ENCODE measurements around the gene EDEM3.

- TF ChIP-seq CTCF (IDR thresholded peaks at IDR 0.05) (no peak), POLR2A (IDR thresholded peaks at IDR 0.05) (no peak), POLR2AphosphoS5 (IDR thresholded peaks at IDR 0.05) (no peak), EP300 (IDR thresholded peaks at IDR 0.05) (no peak)
Observed at GRCh38 chr1:184767591-184767990, 12.9 kb upstream of the EDEM3 start.

All from gastroesophageal sphincter (tissue), 3 donors.